Astrocyte of the hippocampus (primary cell): Measurements from ENCODE around the gene FSD1L.
"Not testable (repeated sequence)": the region's sequence is repeated elsewhere in the genome, so short reads cannot be mapped to it uniquely, and the experiment has no call there.

Experiments
- DNase-seq: peaks from one replicate; pipeline ENCODE4 v3.0.0; 2011; ENCODE audit warnings: low read depth, low spot score

FSD1L gene

GRCh38 chr9:105557804-105558610 lies 110.2 kb downstream of the FSD1L start, which contains the start of gene FKTN:
FKTN (plus strand) TSS chr9:105558131; CDS start chr9:105575033, 16,902 bp downstream.
- peak; percentile 94 for DNase-seq

GRCh38 chr9:105572455-105572854 lies 124.6 kb downstream of the FSD1L start:
- no peak for DNase-seq

- DNase-seq = not testable (repeated sequence)
Measured at GRCh38 chr9:105579952-105580351, 132.1 kb downstream of the FSD1L start.

GRCh38 chr9:105581550-105581949 lies 133.7 kb downstream of the FSD1L start:
- not testable (repeated sequence) for DNase-seq

- DNase-seq = no peak
Measured at GRCh38 chr9:105593145-105593544, 145.3 kb downstream of the FSD1L start.
